ENCODE results near the gene VSIG10L.
A peak's percentile ranks its signal among the peaks of the same experiment; 100 is the strongest.

DNA sequence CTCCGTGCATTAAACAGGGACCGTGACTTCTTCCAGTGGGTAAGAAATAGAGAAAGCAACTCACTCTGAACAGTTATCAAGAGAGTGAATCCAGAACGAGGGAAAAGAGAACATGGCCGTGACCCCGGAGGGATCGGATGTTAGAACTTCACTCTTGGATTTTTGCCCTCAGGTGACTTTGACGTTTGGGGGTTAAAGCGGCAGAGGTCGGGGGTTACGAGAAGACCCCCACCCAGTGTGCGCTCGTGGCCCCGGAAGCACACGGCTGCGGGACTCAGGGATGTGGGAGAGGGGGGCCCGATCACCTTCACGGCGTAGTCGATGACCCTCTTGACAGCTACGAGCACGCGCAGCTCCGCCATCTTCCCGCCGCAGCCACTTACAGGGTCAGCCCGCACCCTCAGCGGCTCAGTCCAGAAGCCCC is 24.0 kb upstream of the VSIG10L start, which contains the start of gene ETFB:
- peak in 1 of 2 donors; percentile 34 for TF ChIP-seq POLR2A (IDR thresholded peaks at IDR 0.05)
- TF ChIP-seq, protein P1, sequence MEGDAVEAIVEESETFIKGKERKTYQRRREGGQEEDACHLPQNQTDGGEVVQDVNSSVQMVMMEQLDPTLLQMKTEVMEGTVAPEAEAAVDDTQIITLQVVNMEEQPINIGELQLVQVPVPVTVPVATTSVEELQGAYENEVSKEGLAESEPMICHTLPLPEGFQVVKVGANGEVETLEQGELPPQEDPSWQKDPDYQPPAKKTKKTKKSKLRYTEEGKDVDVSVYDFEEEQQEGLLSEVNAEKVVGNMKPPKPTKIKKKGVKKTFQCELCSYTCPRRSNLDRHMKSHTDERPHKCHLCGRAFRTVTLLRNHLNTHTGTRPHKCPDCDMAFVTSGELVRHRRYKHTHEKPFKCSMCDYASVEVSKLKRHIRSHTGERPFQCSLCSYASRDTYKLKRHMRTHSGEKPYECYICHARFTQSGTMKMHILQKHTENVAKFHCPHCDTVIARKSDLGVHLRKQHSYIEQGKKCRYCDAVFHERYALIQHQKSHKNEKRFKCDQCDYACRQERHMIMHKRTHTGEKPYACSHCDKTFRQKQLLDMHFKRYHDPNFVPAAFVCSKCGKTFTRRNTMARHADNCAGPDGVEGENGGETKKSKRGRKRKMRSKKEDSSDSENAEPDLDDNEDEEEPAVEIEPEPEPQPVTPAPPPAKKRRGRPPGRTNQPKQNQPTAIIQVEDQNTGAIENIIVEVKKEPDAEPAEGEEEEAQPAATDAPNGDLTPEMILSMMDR (IDR thresholded peaks at IDR 0.05) = no peak
